ENCODE measurements around the gene PCDH9. TPM values are rescaled to one million over a fixed set of nuclear protein-coding genes. Genes with fewer than 3 reads are reported as not detected.

PCDH9 gene
- total RNA-seq, 1 donor from 2014 or later: 0.09 TPM

DNA sequence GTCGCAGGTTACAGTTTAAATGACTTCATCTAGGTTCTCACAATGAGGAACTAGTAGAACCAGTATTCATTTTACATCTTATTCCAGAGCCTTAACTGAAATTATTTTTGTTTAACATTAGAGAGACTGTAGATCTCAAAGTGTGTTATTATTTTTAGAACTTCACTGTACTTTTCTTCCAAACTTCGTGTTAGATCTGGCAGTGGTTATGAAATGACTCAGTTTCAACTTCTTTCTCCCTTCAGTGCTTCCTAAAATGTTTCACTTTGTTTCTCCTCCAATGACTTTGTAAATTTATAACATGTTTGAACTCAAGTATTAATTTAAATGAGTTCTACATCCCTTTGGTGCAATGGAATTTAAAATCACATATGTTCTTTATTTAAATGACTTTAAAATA, 139.3 kb downstream of the PCDH9 start:
- intact Hi-C loops (cut with micrococcal nuclease): no loop called here

DNA sequence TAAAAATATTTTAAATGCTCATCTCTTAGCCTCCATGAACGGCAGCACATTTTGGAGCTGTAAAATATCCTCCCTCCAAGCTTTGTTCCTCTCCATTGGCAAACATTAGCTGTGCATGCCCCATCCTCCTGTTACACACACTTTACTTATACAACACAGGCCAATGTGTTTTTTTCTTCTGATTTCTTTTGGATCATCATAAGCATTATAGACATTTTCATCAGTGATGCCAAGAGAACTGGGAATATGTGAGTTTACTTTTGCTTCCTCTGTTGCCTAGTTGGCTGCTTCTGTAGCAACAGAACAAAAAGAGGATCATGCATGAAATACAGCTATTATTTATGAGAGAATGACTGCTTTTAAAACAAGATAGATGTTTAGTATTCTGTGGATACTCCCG, 142.6 kb downstream of the PCDH9 start:
- intact Hi-C loops (cut with micrococcal nuclease): no loop called here

DNA sequence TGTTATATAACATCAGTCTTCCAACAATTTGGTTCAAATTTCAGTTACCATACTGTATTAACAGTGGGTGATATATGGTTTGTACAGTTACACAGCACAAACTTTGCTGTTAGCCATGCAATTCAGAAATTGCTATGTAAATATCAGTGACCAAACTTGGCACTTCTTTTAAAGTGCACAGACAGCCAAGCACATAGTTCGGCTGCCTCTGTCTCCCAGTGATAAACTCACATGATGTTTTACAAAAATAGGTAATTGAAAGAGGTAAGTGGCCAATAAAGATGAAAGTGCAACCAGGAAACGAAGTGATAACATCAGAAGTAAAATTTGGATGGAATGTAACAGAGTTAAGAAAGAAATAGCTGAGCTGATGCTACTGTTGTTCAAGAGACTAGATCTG, 143.9 kb downstream of the PCDH9 start:
- intact Hi-C loops (cut with micrococcal nuclease): no loop called here

DNA sequence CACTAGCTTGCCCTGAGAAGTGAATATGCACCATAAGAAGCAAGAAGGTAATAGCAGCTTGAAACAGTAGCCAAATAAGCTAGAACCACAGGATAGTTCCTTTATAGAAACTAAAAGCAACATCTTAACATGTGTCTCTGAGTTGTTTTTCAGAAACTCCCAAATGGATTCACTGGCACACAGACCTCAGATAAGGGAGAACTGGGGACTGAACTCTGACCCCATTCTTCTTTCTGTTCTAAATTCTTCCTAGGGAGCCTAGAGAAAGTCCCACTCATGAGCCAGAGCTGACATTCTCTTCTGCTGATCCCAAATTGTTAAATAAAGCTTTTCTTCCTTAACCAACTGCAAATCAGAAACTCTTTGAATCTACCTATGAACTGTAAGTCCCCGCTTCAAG, 146.1 kb downstream of the PCDH9 start:
- intact Hi-C loops (cut with micrococcal nuclease): no loop called here

DNA sequence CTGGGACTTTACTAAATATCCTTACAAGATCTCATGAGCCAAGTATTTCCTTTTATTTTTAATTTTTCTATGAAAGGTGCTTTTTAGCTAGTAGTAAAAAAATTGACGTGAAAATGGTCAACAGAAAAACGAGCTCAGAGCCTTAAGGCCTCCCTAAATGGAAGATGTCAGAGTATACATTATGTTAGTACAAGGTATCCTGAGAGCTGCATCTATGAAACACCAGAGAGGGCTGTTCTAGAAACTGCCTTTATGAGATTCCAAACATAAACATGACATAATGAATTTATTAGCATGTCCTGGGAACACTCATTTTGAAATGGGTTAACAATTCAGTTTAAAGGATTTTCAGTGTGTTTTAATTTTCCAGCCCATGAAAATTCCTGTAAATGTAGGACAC, 146.6 kb downstream of the PCDH9 start:
- intact Hi-C loops (cut with micrococcal nuclease): no loop called here

DNA sequence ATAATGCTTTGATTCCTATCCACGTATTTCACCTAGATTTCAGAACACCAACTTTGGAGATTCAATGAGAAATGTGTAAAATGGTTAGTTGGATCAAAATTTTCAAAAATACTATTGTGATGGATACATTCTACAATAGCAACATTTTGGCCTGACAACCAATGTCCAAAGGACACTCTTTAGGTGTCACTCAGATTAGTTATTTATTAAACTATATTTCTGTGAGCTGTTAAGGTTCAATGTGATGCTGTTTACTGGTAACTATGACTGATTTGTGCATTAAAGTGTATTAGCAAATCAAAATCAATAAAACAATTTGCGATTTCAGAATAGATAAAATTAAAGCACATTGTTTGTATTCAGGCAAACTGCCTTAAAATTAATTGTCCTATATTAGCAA, 149.8 kb downstream of the PCDH9 start:
- intact Hi-C loops (cut with micrococcal nuclease): no loop called here

DNA sequence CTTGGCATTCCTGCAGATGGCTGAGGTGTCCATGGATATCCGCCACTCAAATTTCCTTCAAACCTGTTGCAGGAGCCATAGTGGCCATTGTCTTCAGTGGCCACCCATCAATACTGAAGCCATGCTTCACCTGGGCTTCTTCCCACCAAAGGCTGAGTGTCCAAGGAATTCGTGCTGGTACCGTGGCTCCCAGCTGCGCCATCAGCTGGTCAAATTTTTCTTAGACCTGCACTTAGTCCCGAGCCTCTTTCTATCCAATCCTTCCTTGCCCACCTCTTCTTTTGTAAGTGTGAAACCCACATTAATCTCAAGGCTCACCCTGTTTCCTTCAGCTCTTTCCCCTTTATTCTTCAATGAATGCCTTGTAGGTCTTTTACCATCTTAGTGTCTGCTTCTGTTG, 152.1 kb downstream of the PCDH9 start:
- intact Hi-C loops (cut with micrococcal nuclease): no loop called here

DNA sequence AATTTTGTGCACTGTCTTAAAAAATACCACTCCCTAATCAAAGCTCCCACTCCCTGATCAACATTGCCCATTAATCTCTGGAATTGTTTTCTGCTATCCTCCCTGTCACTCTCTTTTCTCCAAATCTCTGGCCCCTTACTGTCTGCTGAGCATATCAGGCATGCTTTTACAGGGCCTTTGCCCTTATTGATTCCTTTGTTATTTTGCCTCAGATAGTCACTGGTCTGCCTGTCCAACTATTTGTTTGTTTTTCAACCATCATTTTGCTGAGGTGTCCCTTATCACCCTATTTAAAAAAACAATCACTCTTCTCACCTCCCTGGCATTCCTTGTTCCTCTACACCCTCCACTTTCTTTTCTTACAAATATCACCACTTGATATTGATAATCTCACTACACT, 153.0 kb downstream of the PCDH9 start:
- intact Hi-C loops (cut with micrococcal nuclease): no loop called here

DNA sequence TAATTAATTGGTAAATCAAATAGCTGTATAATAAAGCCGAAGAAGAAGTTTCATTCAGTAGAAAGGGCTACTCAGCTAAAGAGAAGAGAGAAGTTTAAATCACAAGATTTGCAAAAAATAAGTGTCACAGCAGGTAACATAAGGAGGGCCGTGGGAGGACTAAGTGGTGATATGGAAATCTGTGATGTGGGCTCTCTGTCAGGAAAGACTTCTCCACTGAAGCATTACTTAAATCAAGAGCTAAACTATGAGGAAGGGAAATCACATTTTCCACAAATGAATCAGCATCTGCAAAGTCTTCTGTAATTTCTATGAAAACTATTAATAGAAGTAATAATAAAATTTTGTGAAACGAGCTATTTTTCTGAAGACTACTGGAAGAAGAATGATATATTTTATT, 153.8 kb downstream of the PCDH9 start:
- intact Hi-C loops (cut with micrococcal nuclease): no loop called here

DNA sequence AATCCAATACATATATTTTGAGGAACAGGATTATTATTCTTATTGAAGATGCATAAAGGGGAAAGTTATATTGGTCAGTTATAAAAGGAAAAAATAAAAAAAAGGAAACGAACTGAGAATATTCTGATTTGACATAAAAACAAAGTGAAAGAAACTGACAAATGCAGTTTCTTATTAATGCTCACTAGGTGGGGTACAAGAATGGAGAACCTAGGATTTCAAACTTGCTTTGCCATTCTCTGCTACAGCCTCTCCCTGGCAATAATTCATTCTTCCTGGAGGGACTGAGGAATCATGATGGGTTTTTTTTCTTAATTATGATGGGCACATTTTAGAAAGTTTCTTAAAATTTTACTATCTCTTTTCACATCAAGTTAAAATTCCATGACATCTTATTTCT, 154.9 kb downstream of the PCDH9 start:
- intact Hi-C loops (cut with micrococcal nuclease): no loop called here

DNA sequence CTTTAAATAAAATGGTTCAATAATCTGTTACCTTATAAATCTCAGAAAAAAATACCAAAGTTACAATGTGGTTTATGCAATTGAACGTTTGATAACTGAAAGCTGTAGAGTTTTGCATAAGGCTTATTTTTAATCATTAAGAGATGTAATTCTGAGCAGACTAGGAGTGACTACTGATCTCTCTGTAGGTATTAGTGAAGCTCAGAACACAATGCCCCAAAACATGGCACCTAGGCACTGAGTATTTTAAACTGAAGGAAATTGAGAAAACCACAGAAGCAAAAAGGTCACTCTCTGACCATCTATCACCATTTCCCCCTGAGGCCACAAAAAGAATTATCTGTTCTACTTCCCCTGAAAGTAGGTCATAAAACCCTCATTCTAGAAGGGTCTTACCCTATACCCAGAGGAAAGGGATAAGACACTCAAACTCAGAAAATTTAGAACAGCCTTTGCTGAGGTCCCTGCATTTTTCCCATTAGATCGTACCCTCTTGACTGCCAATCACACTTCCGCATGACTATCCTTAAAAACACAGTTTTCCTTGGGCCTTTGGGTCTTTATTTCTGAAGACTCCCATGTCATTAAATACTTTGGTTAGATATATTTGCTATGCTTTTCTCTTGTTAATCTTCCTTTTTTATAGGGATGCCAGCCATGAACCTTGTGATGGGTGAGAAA, 158.1 kb downstream of the PCDH9 start:
- intact Hi-C loops (cut with micrococcal nuclease): no loop called here

DNA sequence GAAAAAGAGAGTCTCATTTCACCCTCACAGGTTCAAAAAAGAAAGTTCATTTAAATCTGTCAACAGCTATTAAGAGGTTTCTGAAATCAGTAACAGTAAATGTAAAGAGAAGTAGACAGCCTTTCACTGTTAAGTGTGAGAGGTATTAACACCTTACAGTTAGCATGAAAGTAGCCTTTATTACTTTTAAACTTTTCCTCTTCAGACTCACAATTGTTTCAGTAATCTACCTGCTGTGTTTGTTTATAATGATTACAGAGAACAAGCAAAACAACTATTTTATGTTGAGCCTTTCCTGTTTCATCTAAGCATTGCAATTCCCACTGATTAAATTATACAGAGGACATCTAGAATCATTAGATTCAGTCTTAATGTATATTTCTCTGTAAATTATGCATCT, 159.8 kb downstream of the PCDH9 start:
- intact Hi-C loops (cut with micrococcal nuclease): no loop called here

DNA sequence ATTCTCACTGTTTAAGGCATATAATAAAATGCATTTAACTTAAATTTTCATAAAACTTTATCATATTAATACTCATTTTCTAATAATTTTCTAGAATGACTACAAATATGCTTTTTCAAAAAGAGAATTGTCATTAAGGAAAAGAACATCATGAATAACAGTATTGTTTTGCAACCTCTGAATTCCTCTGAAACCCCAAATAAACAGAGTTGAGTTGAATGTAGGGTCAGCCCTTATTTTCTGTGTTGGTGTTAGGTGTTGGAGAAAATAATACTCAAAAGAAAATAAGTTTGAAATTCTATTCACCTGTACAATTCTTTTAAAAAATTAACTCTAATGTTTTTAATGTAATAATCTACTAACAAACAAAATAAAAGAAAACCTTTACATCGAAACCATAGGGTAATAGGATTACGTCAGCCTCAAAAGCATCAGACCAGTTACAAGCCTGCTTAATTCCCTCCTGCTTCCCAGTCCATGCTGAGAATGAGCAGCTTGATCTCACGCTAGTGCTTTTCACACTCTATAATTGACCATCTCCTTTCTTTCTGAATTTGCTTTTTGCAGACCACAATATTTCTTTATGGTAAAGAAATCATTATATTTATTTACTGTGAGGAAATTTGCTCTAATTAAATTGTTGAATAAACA, 160.9 kb downstream of the PCDH9 start:
- intact Hi-C loops (cut with micrococcal nuclease): no loop called here

DNA sequence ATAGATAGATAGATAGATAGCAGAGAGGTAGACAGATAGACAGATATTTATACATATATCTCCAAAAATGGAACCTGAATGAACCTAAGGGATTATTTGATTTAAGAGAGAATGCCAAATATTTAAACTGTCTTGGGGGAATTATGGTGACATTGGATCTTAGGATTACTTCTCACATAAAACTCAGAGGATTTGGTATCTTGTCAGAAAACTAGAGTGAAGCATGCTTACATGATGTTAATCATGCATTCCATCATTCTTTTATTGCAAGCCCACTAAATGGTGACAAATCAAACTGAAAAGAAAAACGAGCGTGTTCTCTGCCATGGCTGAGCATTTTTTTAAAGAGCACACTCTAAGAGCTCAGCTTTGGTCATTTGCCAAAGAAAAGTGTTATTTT, 165.2 kb downstream of the PCDH9 start:
- intact Hi-C loops (cut with micrococcal nuclease): no loop called here

DNA sequence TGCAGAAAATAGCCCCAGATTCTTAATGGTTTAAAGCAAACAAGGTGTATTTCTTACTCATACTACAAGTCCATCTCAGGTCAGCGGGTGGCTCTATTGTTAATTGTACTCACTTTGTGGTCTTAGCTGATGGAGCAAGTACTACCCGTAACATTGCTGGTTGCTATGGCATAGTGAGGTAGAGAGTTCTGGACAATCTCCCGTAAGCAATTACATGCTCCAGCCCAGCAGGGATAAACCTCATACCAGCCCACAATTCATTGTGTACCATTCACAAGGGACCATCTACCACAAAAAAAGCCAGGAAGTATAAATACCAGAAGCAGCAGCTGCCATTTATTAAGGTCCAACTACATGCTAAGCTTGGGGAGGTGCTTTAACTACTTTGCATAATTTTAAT, 167.1 kb downstream of the PCDH9 start:
- intact Hi-C loops (cut with micrococcal nuclease): no loop called here

DNA sequence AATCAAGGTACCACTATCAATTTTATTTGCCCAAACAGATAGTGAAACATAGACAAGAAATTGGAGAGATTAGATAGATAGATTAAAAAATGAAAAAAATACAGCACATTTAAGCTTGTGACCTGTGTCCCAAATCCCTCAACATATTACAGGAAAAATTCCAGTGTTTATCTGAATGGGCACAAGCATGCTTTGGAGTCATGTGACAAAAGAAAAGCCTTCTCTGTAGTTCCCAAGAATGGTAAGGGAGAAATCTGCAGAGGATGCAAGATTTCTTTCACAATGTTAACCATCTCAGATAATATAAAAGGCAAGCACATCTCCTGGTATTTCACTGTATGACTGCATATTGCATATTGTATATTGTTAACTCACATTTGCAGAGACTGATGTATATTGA, 168.0 kb downstream of the PCDH9 start:
- intact Hi-C loops (cut with micrococcal nuclease): no loop called here

DNA sequence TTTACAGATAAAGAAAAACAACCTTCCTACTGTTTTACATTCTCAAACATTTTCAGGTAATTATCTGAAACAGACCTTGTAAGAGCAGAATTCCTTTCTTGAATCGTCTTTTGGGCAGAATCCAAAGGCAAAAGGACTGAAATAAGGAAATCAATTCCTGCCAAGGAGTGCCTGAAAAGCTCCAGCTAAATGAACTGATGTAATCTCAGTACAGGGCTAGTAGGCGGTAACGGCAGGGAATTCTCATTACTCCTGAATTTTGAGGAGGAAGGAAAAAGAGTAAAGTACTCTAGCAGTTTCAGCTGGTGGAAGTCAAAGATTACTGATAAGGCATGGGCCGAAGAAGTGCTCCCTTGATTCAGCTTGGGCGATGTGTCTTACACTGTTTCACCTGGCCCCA, 168.4 kb downstream of the PCDH9 start:
- intact Hi-C loops (cut with micrococcal nuclease): no loop called here

DNA sequence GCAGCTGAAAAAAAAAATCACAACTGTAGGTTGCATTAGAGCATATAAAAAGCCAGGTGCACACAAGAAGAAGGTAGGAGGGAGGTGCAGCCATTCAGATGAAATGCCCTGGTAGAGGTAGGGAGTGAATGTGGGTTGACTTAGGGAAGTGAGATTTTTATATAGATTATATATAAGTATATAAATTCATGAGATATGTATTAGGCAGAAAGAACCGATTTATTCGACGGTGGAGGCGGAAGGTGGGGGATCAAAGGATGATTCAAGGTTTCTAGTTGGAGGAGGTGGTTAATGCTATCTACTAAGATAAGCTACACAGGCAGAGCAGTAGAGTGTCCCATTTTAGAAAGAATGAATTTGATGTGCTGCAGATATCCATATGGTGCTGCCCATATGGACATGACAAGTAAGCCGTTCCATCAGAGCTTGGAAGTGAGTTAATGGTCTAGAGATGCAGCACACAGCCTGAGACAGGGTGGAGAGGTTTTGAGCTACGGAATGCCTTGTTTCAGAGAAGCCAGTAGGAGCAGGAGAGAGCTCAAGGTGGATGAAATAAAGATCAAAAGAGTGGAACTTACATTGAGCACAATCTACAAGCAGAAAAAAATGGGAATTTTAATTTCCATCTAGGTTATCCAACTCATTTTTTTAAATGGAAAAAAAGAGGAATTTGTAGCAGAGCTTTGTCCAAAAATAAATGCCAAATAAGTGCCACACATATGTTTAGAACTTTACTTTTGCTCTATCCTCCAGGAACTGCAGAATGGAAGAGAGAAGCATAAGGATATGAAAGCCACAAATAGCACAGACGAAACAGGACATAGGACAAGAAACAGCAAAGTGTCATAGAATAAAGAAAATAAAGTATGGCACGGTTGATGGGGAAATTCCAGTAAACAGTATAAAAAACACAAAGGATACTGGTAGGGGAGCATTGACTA, 177.3 kb downstream of the PCDH9 start:
- intact Hi-C loops (cut with micrococcal nuclease): no loop called here

DNA sequence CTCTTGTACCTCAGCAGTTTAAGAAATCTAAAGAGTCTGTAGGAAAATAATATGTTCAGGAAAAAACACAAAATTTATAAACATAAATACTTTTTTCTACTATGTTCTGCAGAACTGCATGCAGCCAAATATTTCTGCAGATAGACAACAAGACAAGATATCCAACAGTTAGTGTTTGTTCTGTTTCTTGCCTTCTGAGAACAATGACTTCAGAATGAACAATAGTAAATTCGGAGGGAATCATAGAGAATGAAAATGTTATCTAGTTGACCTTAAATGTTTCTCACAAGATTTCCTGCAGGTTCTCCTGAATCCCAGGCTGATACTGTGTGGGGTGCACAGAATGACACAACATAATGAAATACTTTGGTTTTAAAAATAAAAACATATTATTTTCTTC, 180.4 kb downstream of the PCDH9 start:
- intact Hi-C loops (cut with micrococcal nuclease): no loop called here

DNA sequence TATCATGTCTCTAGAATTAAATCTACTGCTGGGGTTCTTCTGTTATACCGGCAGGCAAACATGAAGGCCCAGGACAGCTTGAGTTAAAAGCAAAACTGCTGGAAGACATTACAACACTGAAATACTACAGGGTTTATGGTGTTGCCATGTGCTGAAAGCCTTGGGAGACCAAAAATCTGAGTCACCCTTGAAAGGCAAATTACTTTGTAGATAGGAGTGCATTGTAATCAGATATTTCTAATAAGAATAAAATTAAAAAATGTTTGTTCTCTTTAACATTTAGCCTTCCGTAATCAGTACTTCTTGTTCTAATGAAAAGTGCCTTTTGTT, 181.3 kb downstream of the PCDH9 start:
- intact Hi-C loops (cut with micrococcal nuclease): no loop called here

DNA sequence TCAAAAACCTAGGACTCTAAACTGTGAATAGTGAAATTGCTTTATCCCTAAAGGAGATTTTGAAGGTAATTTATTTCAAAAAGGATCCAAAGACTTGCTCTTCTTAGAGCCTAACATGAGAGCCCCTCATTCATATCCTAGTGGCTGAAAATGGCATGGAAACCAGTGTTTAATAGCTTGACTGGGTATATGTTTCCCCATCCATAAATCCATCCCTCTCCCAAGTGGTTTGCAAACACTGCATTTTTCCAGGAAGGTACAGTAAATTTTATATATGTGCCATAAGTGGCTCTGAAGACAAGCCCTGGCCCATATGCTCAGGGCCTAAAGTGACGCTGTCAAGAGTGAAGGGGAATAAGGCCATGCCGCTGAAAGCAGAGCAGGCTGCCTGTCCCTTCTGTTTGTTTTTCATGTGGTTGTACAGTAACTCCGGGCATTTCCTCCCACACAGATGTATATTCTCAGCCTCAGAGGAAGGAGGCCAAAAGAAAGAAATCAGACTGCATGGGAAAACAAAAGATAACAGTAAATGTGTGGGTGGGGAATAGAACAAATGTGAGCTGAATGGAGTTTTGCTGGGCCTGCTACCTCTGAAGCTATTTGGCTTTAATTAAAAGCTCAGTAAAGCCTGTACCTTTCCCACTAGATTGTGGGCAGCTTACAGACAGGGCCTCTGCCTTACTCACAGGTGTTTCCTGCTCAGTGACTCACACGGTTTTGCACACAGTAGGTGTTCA, 181.9 kb downstream of the PCDH9 start:
- intact Hi-C loops (cut with micrococcal nuclease): no loop called here

DNA sequence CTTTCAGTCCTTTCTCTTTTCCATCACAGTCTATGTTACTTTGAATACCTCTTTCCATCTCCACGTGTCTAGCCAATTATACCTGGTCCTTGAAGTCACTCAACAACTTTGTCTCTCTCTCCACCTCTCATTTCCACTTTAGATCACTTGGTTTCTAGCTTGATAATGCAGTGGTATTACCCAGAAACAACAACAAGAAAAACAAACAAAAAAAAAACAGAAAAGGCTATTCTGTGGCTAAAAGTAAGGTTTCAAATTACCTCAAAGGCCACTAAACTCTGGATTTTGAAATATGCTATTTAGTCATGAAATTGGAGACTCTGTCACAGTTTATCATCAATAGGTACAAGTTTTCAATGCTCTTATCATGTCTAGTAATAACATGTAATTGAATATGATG, 184.8 kb downstream of the PCDH9 start:
- intact Hi-C loops (cut with micrococcal nuclease): no loop called here
